Sigmoid colon (tissue), 4 donors: ENCODE results near the gene LUZP2.

Source experiments
- CTCF ChIP-seq, 4 experiments: fragments of 450-650 bp in 3 of 4; fragments of 200-600 bp in 1 of 4; IDR thresholded peaks; one replicate each; pipeline ENCODE4 v1.5.1; 2016 to 2019; ENCODE audit warnings: antibody characterized with exemption in 4 of 4, mild to moderate bottlenecking in 3 of 4, moderate library complexity in 2 of 4
- EP300 ChIP-seq, 4 donors: sonication (generic); formaldehyde crosslinking; IDR thresholded peaks; one replicate each; pipeline ENCODE4 v1.6.1; 2017; ENCODE audit warnings: antibody characterized with exemption in 4 of 4
- POLR2AphosphoS5 ChIP-seq, 4 donors: sonication (generic); formaldehyde crosslinking; IDR thresholded peaks; one replicate each; pipeline ENCODE4 v1.6.1; 2017; ENCODE audit warnings: antibody characterized with exemption in 4 of 4

DNA sequence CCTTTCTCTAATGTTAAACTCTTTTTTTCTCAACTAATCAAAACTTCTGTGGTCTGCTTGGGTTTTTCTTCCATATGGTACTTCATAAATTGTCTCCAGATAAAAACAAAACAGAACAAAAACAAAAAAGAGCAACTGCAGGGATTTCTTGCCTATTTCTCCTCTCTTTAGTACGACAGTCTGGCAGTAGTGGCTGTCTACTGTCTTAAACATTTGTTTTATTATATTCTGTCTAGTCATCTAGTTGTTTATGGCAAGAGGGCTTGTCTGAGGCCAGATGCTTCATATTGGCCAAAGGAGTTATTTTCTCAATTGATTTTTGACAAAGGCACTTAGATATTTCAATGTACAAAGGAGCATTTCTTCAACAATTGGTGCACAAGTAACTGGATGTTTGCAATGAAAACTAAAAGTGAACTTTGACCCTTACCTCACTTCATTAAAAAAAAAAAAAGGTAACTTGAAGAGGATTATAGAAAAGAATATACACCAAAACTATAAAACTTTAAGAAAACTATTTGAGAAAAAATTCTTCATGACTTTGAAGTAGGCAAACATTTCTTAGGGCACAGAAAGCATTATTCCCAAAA lies 404.2 kb downstream of the LUZP2 start:
- TF ChIP-seq CTCF (IDR thresholded peaks at IDR 0.05) (no peak), POLR2AphosphoS5 (IDR thresholded peaks at IDR 0.05) (no peak), EP300 (IDR thresholded peaks at IDR 0.05) (no peak)
